Measurements from ENCODE around the gene CPA2. TPM values are rescaled to one million over a fixed set of nuclear protein-coding genes. Genes with fewer than 3 reads are reported as not detected.

Gene CPA2
- total and polyA plus RNA-seq, 2 experiments from 2014 or later, result 0.39 to 0.71 TPM

DNA sequence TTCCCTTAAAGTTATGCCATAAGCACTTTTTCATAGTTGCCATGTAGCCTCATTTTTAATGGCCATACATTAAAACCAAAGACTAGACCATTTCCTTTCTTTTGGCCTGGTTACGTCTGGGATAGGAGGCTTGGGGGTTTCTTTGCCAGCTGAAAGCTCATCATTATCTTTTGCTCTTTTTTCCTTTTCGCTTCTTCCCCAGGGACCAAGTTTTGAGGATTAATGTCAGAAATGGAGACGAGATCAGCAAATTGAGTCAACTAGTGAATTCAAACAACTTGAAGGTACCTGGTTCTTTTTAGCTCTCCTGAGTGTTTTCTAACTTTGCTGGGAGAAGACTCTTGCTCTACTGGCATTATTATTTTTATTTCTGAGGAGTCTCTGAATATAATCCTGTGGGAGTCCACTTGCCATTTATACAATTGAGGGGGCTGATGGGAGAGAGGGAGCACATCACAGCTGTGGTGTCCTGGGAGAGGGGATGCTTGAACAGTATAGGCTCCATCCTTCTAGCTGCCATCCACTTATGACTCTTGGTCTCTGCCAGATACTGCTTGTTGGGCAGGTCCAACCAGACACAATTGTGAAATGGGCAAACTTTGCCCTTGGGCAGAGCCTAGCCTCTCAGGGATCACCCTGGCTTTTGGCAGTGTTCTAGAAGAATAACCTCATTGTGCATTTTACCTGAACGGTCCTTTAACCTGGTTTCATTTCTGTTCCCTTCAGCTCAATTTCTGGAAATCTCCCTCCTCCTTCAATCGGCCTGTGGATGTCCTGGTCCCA lies 32.1 kb downstream of the CPA2 start:
- no peak overlapping the region for H3K27ac ChIP-seq
- no peak overlapping the region for H3K4me3 ChIP-seq
- H3K36me3 ChIP-seq, result no peaks in the 10 kb centered on the region
- H3K4me1 ChIP-seq (ENCODE audit: low read depth), result no peaks in the 10 kb centered on the region
- no peaks in the 10 kb centered on the region for H3K27me3 ChIP-seq
- no peak for DNase-seq (ENCODE audit: low read depth in 1 of 2, low spot score in 1 of 2)
- no peak for TF ChIP-seq CTCF (IDR thresholded peaks at IDR 0.05; ENCODE audit: low read depth, low read length)
- no peaks in the 10 kb centered on the region for H3K9me3 ChIP-seq (ENCODE audit: low read depth)

- no peaks in the 10 kb centered on the region for H3K9me3 ChIP-seq (ENCODE audit: low read depth)
- no peak overlapping the region for H3K4me3 ChIP-seq
- DNase-seq (ENCODE audit: low read depth in 1 of 2, low spot score in 1 of 2), result no peak
- no peaks in the 10 kb centered on the region for H3K4me1 ChIP-seq (ENCODE audit: low read depth)
- H3K27me3 ChIP-seq, result no peaks in the 10 kb centered on the region
- no peaks in the 10 kb centered on the region for H3K36me3 ChIP-seq
- H3K27ac ChIP-seq, result no peak overlapping the region
- no peak for TF ChIP-seq CTCF (IDR thresholded peaks at IDR 0.05; ENCODE audit: low read depth, low read length)
Observed at GRCh38 chr7:130299866-130300265, 33.2 kb downstream of the CPA2 start.

GRCh38 chr7:130301501-130302020 lies 34.9 kb downstream of the CPA2 start:
- Histone ChIP-seq H3K27ac (no peak overlapping the region), H3K36me3 (no peaks in the 10 kb centered on the region), H3K4me1 (ENCODE audit: low read depth) (no peaks in the 10 kb centered on the region), H3K4me3 (no peak overlapping the region), H3K9me3 (ENCODE audit: low read depth) (no peaks in the 10 kb centered on the region), H3K27me3 (no peaks in the 10 kb centered on the region)
- no peak for TF ChIP-seq CTCF (IDR thresholded peaks at IDR 0.05; ENCODE audit: low read depth, low read length)
- DNase-seq (ENCODE audit: low read depth in 1 of 2, low spot score in 1 of 2), result no peak

GRCh38 chr7:130302649-130303048 lies 36.0 kb downstream of the CPA2 start:
- DNase-seq (ENCODE audit: low read depth in 1 of 2, low spot score in 1 of 2), result no peak
- Histone ChIP-seq H3K4me1 (ENCODE audit: low read depth) (no peaks in the 10 kb centered on the region), H3K4me3 (no peak overlapping the region), H3K36me3 (no peaks in the 10 kb centered on the region), H3K27ac (no peak overlapping the region), H3K27me3 (no peaks in the 10 kb centered on the region), H3K9me3 (ENCODE audit: low read depth) (no peaks in the 10 kb centered on the region)
- no peak for TF ChIP-seq CTCF (IDR thresholded peaks at IDR 0.05; ENCODE audit: low read depth, low read length)

- Histone ChIP-seq H3K4me3 (no peak overlapping the region), H3K27ac (no peak overlapping the region), H3K27me3 (no peaks in the 10 kb centered on the region), H3K4me1 (ENCODE audit: low read depth) (no peaks in the 10 kb centered on the region), H3K36me3 (no peaks in the 10 kb centered on the region), H3K9me3 (ENCODE audit: low read depth) (no peaks in the 10 kb centered on the region)
- DNase-seq (ENCODE audit: low read depth in 1 of 2, low spot score in 1 of 2), result no peak
- TF ChIP-seq CTCF (IDR thresholded peaks at IDR 0.05; ENCODE audit: low read depth, low read length), result no peak
Observed at GRCh38 chr7:130303127-130303526, 36.5 kb downstream of the CPA2 start.

Data from cardiac muscle cell (in vitro differentiated cells and primary cell).